ENCODE results near the gene HSD17B2. TPM values are rescaled to one million over a fixed set of nuclear protein-coding genes. Genes with fewer than 3 reads are reported as not detected.

The HSD17B2 gene
- total RNA-seq, 1 experiment from 2014 or later = not detected

DNA sequence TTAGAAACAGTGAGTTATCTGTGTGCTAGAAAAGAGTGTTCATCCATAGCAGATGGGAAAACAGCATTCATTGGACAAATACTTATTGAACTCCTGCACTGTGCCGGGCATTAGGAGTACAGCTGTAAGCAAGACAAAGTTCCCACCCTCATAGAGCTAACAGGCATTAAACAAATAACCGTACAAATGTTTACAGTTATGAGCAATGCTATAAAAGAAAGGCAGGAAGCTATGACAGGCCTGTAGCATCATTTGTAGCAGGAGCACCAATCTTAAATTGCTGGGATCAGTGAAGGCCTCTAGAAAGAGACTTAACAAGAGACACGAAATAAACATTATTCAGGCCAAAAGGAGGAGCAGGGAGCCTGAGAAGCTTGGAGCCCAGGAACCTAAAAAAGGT is 39.4 kb upstream of the HSD17B2 start:
- Histone ChIP-seq H3K9me2 (ENCODE audit: insufficient read depth) (no peaks in the 10 kb centered on the region), H3K9me3 (ENCODE audit: control insufficient read depth in 1 of 2, insufficient read depth in 1 of 2, low read depth in 1 of 2, low read length in 2 of 2) (no peaks in the 10 kb centered on the region), H3K9ac (ENCODE audit: low read length) (no peak overlapping the region), H3K4me2 (ENCODE audit: low read length) (no peak overlapping the region), H3K27ac (ENCODE audit: low read depth, low read length) (no peak overlapping the region), H4K20me1 (ENCODE audit: insufficient read depth) (no peaks in the 10 kb centered on the region), H2AFZ (ENCODE audit: low read depth, low read length, poor library complexity, severe bottlenecking) (no peak overlapping the region), H3K4me3 (replicated peaks in 1 of 2; ENCODE audit: low read depth in 1 of 2, low read length in 2 of 2) (no peak overlapping the region), H3K4me1 (ENCODE audit: control insufficient read depth in 1 of 2, insufficient read depth in 2 of 2, low read length in 2 of 2) (peaks cover 19 to 23% of the 10 kb centered on the region in 2 experiments), H3K36me3 (ENCODE audit: control insufficient read depth in 1 of 2, insufficient read depth in 2 of 2, low read length in 2 of 2) (peaks cover 16 to 22% of the 10 kb centered on the region in 2 experiments; a peak in 3 of 4 replicates), H3K27me3 (ENCODE audit: insufficient read depth, low read length) (no peaks in the 10 kb centered on the region), H3K79me2 (ENCODE audit: insufficient read depth, low read length) (no peaks in the 10 kb centered on the region)
- DNase-seq (ENCODE audit: low read depth, low spot score) (no peak), ATAC-seq (no peak)
- RAD21 ChIA-PET (ENCODE audit: low non-redundant PET in 1 of 2, low total read pairs in 2 of 2, uncharacterized antibody in 2 of 2, unreplicated experiment in 2 of 2) = no interaction called here
- intact Hi-C loops (cut with micrococcal nuclease) = no loop called here
- TF ChIP-seq, protein P1, sequence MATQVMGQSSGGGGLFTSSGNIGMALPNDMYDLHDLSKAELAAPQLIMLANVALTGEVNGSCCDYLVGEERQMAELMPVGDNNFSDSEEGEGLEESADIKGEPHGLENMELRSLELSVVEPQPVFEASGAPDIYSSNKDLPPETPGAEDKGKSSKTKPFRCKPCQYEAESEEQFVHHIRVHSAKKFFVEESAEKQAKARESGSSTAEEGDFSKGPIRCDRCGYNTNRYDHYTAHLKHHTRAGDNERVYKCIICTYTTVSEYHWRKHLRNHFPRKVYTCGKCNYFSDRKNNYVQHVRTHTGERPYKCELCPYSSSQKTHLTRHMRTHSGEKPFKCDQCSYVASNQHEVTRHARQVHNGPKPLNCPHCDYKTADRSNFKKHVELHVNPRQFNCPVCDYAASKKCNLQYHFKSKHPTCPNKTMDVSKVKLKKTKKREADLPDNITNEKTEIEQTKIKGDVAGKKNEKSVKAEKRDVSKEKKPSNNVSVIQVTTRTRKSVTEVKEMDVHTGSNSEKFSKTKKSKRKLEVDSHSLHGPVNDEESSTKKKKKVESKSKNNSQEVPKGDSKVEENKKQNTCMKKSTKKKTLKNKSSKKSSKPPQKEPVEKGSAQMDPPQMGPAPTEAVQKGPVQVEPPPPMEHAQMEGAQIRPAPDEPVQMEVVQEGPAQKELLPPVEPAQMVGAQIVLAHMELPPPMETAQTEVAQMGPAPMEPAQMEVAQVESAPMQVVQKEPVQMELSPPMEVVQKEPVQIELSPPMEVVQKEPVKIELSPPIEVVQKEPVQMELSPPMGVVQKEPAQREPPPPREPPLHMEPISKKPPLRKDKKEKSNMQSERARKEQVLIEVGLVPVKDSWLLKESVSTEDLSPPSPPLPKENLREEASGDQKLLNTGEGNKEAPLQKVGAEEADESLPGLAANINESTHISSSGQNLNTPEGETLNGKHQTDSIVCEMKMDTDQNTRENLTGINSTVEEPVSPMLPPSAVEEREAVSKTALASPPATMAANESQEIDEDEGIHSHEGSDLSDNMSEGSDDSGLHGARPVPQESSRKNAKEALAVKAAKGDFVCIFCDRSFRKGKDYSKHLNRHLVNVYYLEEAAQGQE (IDR thresholded peaks at IDR 0.05; ENCODE audit: low read depth) = no peak
- TF ChIP-seq TCF7L2 (IDR thresholded peaks at IDR 0.05; ENCODE audit: borderline replicate concordance, extremely low read depth, insufficient read depth, insufficient read length) = no peak
- no peak for TF ChIP-seq RAD21 (IDR thresholded peaks at IDR 0.05; ENCODE audit: low read depth)
- no peak for TF ChIP-seq SRF (IDR thresholded peaks at IDR 0.05; ENCODE audit: low read depth)
- TF ChIP-seq CBX3 (IDR thresholded peaks at IDR 0.05; ENCODE audit: low read depth) = no peak
- TF ChIP-seq YY1 (IDR thresholded peaks at IDR 0.05; ENCODE audit: extremely low read depth, insufficient replicate concordance, low read depth, low read length) = no peak
- TF ChIP-seq EZH2 (IDR thresholded peaks at IDR 0.05) = no peak
- no peak for TF ChIP-seq POLR2A (IDR thresholded peaks at IDR 0.05; ENCODE audit: borderline replicate concordance, extremely low read depth, insufficient read depth, insufficient read length)
- TF ChIP-seq SP1 (IDR thresholded peaks at IDR 0.05; ENCODE audit: low read depth) = no peak
- no peak for TF ChIP-seq ZNF274 (IDR thresholded peaks at IDR 0.05; ENCODE audit: low read depth, low read length)
- no peak for TF ChIP-seq EGR1 (IDR thresholded peaks at IDR 0.05; ENCODE audit: low read depth)
- TF ChIP-seq EZH2phosphoT487 (IDR thresholded peaks at IDR 0.05; ENCODE audit: borderline replicate concordance) = no peak
- TF ChIP-seq, protein P2, sequence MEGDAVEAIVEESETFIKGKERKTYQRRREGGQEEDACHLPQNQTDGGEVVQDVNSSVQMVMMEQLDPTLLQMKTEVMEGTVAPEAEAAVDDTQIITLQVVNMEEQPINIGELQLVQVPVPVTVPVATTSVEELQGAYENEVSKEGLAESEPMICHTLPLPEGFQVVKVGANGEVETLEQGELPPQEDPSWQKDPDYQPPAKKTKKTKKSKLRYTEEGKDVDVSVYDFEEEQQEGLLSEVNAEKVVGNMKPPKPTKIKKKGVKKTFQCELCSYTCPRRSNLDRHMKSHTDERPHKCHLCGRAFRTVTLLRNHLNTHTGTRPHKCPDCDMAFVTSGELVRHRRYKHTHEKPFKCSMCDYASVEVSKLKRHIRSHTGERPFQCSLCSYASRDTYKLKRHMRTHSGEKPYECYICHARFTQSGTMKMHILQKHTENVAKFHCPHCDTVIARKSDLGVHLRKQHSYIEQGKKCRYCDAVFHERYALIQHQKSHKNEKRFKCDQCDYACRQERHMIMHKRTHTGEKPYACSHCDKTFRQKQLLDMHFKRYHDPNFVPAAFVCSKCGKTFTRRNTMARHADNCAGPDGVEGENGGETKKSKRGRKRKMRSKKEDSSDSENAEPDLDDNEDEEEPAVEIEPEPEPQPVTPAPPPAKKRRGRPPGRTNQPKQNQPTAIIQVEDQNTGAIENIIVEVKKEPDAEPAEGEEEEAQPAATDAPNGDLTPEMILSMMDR (IDR thresholded peaks at IDR 0.05 in 2 of 3, conservative IDR thresholded peaks at IDR 0.05 in 1 of 3; ENCODE audit: borderline replicate concordance in 1 of 3, insufficient read depth in 1 of 3, low read depth in 2 of 3, low read length in 2 of 3) = no peak
- TF ChIP-seq, protein P3, sequence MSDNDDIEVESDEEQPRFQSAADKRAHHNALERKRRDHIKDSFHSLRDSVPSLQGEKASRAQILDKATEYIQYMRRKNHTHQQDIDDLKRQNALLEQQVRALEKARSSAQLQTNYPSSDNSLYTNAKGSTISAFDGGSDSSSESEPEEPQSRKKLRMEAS (IDR thresholded peaks at IDR 0.05) = no peak
- TF ChIP-seq CEBPB (IDR thresholded peaks at IDR 0.05; ENCODE audit: low read depth) = no peak
- TF ChIP-seq ELF1 (IDR thresholded peaks at IDR 0.05; ENCODE audit: borderline replicate concordance, low read depth) = no peak
- TF ChIP-seq POLR2AphosphoS5 (IDR thresholded peaks at IDR 0.05; ENCODE audit: low read depth, low read length) = no peak
- TF ChIP-seq, protein P4, sequence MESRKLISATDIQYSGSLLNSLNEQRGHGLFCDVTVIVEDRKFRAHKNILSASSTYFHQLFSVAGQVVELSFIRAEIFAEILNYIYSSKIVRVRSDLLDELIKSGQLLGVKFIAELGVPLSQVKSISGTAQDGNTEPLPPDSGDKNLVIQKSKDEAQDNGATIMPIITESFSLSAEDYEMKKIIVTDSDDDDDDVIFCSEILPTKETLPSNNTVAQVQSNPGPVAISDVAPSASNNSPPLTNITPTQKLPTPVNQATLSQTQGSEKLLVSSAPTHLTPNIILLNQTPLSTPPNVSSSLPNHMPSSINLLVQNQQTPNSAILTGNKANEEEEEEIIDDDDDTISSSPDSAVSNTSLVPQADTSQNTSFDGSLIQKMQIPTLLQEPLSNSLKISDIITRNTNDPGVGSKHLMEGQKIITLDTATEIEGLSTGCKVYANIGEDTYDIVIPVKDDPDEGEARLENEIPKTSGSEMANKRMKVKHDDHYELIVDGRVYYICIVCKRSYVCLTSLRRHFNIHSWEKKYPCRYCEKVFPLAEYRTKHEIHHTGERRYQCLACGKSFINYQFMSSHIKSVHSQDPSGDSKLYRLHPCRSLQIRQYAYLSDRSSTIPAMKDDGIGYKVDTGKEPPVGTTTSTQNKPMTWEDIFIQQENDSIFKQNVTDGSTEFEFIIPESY (IDR thresholded peaks at IDR 0.05; ENCODE audit: extremely low read depth, insufficient replicate concordance, low read length) = no peak
- no peak for TF ChIP-seq SIN3A (IDR thresholded peaks at IDR 0.05; ENCODE audit: low read depth)
- POLR2A ChIA-PET = no interaction called here
- CTCF ChIA-PET = interaction anchor here (0.7 to 3.0 kb wide), 2 partner anchors 8 to 29 kb away, joined by 3 to 18 read pairs; no protein-coding TSS in a partner anchor
- BruUV-seq (replicated peaks) = no TSS peak
